SK-N-SH treated with all-trans-retinoic acid at 6 μM for 48 hours (cell line): ENCODE data around the gene CHRNB2.

ENCODE experiments used
- PATZ1 ChIP-seq: fragments of 250-450 bp; sonication (Bioruptor Pico); IDR thresholded peaks from 2 replicates; pipeline ENCODE4 v1.8.0; 2020; ENCODE audit warnings: mild to moderate bottlenecking, moderate library complexity, borderline replicate concordance
- RARB ChIP-seq: fragments of 250-450 bp; sonication (Bioruptor Pico); IDR thresholded peaks from 2 replicates; pipeline ENCODE4 v1.8.0; 2021; ENCODE audit warnings: mild to moderate bottlenecking, moderate library complexity
- ZFP3 ChIP-seq: fragments of 250-450 bp; sonication (Bioruptor Pico); IDR thresholded peaks from 2 replicates; pipeline ENCODE4 v1.5.0; 2020; ENCODE audit warnings: mild to moderate bottlenecking, moderate library complexity

- TF ChIP-seq PATZ1 (CRISPR knock-in tag) (no peak), ZFP3 (CRISPR knock-in tag) (no peak), RARB (no peak)
These were observed 14.2 kb downstream of the CHRNB2 start for GRCh38 chr1:154581766-154582165.
